ENCODE results near the gene KY.

KY gene

GRCh38 chr3:134646086-134646485 is 4.7 kb downstream of the KY start:
- H3K4me1 ChIP-seq (ENCODE audit: control insufficient read depth in 1 of 2, insufficient read depth in 2 of 2, low read length in 2 of 2): peaks cover 6 to 9% of the 10 kb centered on the region in 2 donors
- no peak overlapping the region for H3K9ac ChIP-seq (ENCODE audit: low read depth in 1 of 2, low read length in 2 of 2)
- no peaks in the 10 kb centered on the region for H3K36me3 ChIP-seq (ENCODE audit: control insufficient read depth in 1 of 2, insufficient read depth in 2 of 2, low read length in 2 of 2)
- H3K27me3 ChIP-seq (ENCODE audit: control insufficient read depth in 1 of 2, insufficient read depth in 2 of 2, low read length in 2 of 2): peaks cover 0 to 3% of the 10 kb centered on the region in 2 donors
- H3K9me3 ChIP-seq (ENCODE audit: control insufficient read depth in 1 of 2, low read length in 2 of 2): no peaks in the 10 kb centered on the region
- H3K4me3 ChIP-seq (ENCODE audit: low read depth in 1 of 2, low read length in 2 of 2): no peak overlapping the region
- H3K27ac ChIP-seq (ENCODE audit: low read depth, low read length): no peak overlapping the region

GRCh38 chr3:134645515-134645914 is 5.3 kb downstream of the KY start:
- Histone ChIP-seq H3K36me3 (ENCODE audit: control insufficient read depth in 1 of 2, insufficient read depth in 2 of 2, low read length in 2 of 2) (no peaks in the 10 kb centered on the region), H3K27me3 (ENCODE audit: control insufficient read depth in 1 of 2, insufficient read depth in 2 of 2, low read length in 2 of 2) (peaks cover 0 to 3% of the 10 kb centered on the region in 2 donors), H3K4me3 (ENCODE audit: low read depth in 1 of 2, low read length in 2 of 2) (no peak overlapping the region), H3K9me3 (ENCODE audit: control insufficient read depth in 1 of 2, low read length in 2 of 2) (no peaks in the 10 kb centered on the region), H3K4me1 (ENCODE audit: control insufficient read depth in 1 of 2, insufficient read depth in 2 of 2, low read length in 2 of 2) (peaks cover 6% of the 10 kb centered on the region in 2 donors), H3K9ac (ENCODE audit: low read depth in 1 of 2, low read length in 2 of 2) (no peak overlapping the region), H3K27ac (ENCODE audit: low read depth, low read length) (no peak overlapping the region)

- no peak overlapping the region for H3K27ac ChIP-seq (ENCODE audit: low read depth, low read length)
- no peak overlapping the region for H3K4me3 ChIP-seq (ENCODE audit: low read depth in 1 of 2, low read length in 2 of 2)
- no peaks in the 10 kb centered on the region for H3K36me3 ChIP-seq (ENCODE audit: control insufficient read depth in 1 of 2, insufficient read depth in 2 of 2, low read length in 2 of 2)
- no peaks in the 10 kb centered on the region for H3K27me3 ChIP-seq (ENCODE audit: control insufficient read depth in 1 of 2, insufficient read depth in 2 of 2, low read length in 2 of 2)
- no peak overlapping the region for H3K9ac ChIP-seq (ENCODE audit: low read depth in 1 of 2, low read length in 2 of 2)
- no peaks in the 10 kb centered on the region for H3K9me3 ChIP-seq (ENCODE audit: control insufficient read depth in 1 of 2, low read length in 2 of 2)
- H3K4me1 ChIP-seq (ENCODE audit: control insufficient read depth in 1 of 2, insufficient read depth in 2 of 2, low read length in 2 of 2): peaks cover 6% of the 10 kb centered on the region in 2 donors
These were observed 5.9 kb downstream of the KY start for GRCh38 chr3:134644731-134645514.

- H3K9ac ChIP-seq (ENCODE audit: low read depth in 1 of 2, low read length in 2 of 2): no peak overlapping the region
- peaks cover 6% of the 10 kb centered on the region in 2 donors for H3K4me1 ChIP-seq (ENCODE audit: control insufficient read depth in 1 of 2, insufficient read depth in 2 of 2, low read length in 2 of 2)
- H3K27ac ChIP-seq (ENCODE audit: low read depth, low read length): no peak overlapping the region
- H3K36me3 ChIP-seq (ENCODE audit: control insufficient read depth in 1 of 2, insufficient read depth in 2 of 2, low read length in 2 of 2): no peaks in the 10 kb centered on the region
- H3K9me3 ChIP-seq (ENCODE audit: control insufficient read depth in 1 of 2, low read length in 2 of 2): no peaks in the 10 kb centered on the region
- no peaks in the 10 kb centered on the region for H3K27me3 ChIP-seq (ENCODE audit: control insufficient read depth in 1 of 2, insufficient read depth in 2 of 2, low read length in 2 of 2)
- no peak overlapping the region for H3K4me3 ChIP-seq (ENCODE audit: low read depth in 1 of 2, low read length in 2 of 2)
These were observed 7.6 kb downstream of the KY start for GRCh38 chr3:134643150-134643675.

- Histone ChIP-seq H3K36me3 (ENCODE audit: control insufficient read depth in 1 of 2, insufficient read depth in 2 of 2, low read length in 2 of 2) (no peaks in the 10 kb centered on the region), H3K27ac (ENCODE audit: low read depth, low read length) (no peak overlapping the region), H3K9ac (ENCODE audit: low read depth in 1 of 2, low read length in 2 of 2) (no peak overlapping the region), H3K27me3 (ENCODE audit: control insufficient read depth in 1 of 2, insufficient read depth in 2 of 2, low read length in 2 of 2) (no peaks in the 10 kb centered on the region), H3K4me1 (ENCODE audit: control insufficient read depth in 1 of 2, insufficient read depth in 2 of 2, low read length in 2 of 2) (peaks cover 6% of the 10 kb centered on the region in 2 donors), H3K4me3 (ENCODE audit: low read depth in 1 of 2, low read length in 2 of 2) (no peak overlapping the region), H3K9me3 (ENCODE audit: control insufficient read depth in 1 of 2, low read length in 2 of 2) (no peaks in the 10 kb centered on the region)
These were observed 8.2 kb downstream of the KY start for GRCh38 chr3:134642445-134643149.

- H3K4me1 ChIP-seq (ENCODE audit: control insufficient read depth in 1 of 2, insufficient read depth in 2 of 2, low read length in 2 of 2): peaks cover 6% of the 10 kb centered on the region in 2 donors
These were observed 9.0 kb downstream of the KY start for GRCh38 chr3:134641671-134642300.

GRCh38 chr3:134640872-134641470 is 9.9 kb downstream of the KY start:
- H3K9ac ChIP-seq (ENCODE audit: low read depth in 1 of 2, low read length in 2 of 2): no peak overlapping the region
- H3K4me3 ChIP-seq (ENCODE audit: low read depth in 1 of 2, low read length in 2 of 2): no peak overlapping the region
- no peaks in the 10 kb centered on the region for H3K27me3 ChIP-seq (ENCODE audit: control insufficient read depth in 1 of 2, insufficient read depth in 2 of 2, low read length in 2 of 2)
- no peaks in the 10 kb centered on the region for H3K9me3 ChIP-seq (ENCODE audit: control insufficient read depth in 1 of 2, low read length in 2 of 2)
- peaks cover 6% of the 10 kb centered on the region in 2 donors for H3K4me1 ChIP-seq (ENCODE audit: control insufficient read depth in 1 of 2, insufficient read depth in 2 of 2, low read length in 2 of 2)
- no peak overlapping the region for H3K27ac ChIP-seq (ENCODE audit: low read depth, low read length)
- no peaks in the 10 kb centered on the region for H3K36me3 ChIP-seq (ENCODE audit: control insufficient read depth in 1 of 2, insufficient read depth in 2 of 2, low read length in 2 of 2)

More at GRCh38 chr3:134641671-134642300, 9.0 kb downstream of the KY start:
- Histone ChIP-seq H3K36me3 (ENCODE audit: control insufficient read depth in 1 of 2, insufficient read depth in 2 of 2, low read length in 2 of 2) (no peaks in the 10 kb centered on the region), H3K4me3 (ENCODE audit: low read depth in 1 of 2, low read length in 2 of 2) (no peak overlapping the region), H3K27ac (ENCODE audit: low read depth, low read length) (no peak overlapping the region), H3K9me3 (ENCODE audit: control insufficient read depth in 1 of 2, low read length in 2 of 2) (no peaks in the 10 kb centered on the region), H3K9ac (ENCODE audit: low read depth in 1 of 2, low read length in 2 of 2) (no peak overlapping the region), H3K27me3 (ENCODE audit: control insufficient read depth in 1 of 2, insufficient read depth in 2 of 2, low read length in 2 of 2) (no peaks in the 10 kb centered on the region)

GRCh38 chr3:134640378-134640777 is 10.4 kb downstream of the KY start:
- no peaks in the 10 kb centered on the region for H3K36me3 ChIP-seq (ENCODE audit: control insufficient read depth in 1 of 2, insufficient read depth in 2 of 2, low read length in 2 of 2)
- H3K4me1 ChIP-seq (ENCODE audit: control insufficient read depth in 1 of 2, insufficient read depth in 2 of 2, low read length in 2 of 2): peaks cover 6% of the 10 kb centered on the region in 2 donors
- H3K27me3 ChIP-seq (ENCODE audit: control insufficient read depth in 1 of 2, insufficient read depth in 2 of 2, low read length in 2 of 2): no peaks in the 10 kb centered on the region
- H3K9me3 ChIP-seq (ENCODE audit: control insufficient read depth in 1 of 2, low read length in 2 of 2): no peaks in the 10 kb centered on the region
- H3K4me3 ChIP-seq (ENCODE audit: low read depth in 1 of 2, low read length in 2 of 2): no peak overlapping the region
- no peak overlapping the region for H3K9ac ChIP-seq (ENCODE audit: low read depth in 1 of 2, low read length in 2 of 2)
- H3K27ac ChIP-seq (ENCODE audit: low read depth, low read length): no peak overlapping the region

GRCh38 chr3:134638385-134639030 is 12.3 kb downstream of the KY start:
- H3K4me3 ChIP-seq (ENCODE audit: low read depth in 1 of 2, low read length in 2 of 2): no peak overlapping the region
- no peaks in the 10 kb centered on the region for H3K27me3 ChIP-seq (ENCODE audit: control insufficient read depth in 1 of 2, insufficient read depth in 2 of 2, low read length in 2 of 2)
- H3K9me3 ChIP-seq (ENCODE audit: control insufficient read depth in 1 of 2, low read length in 2 of 2): no peaks in the 10 kb centered on the region
- no peaks in the 10 kb centered on the region for H3K4me1 ChIP-seq (ENCODE audit: control insufficient read depth in 1 of 2, insufficient read depth in 2 of 2, low read length in 2 of 2)
- H3K27ac ChIP-seq (ENCODE audit: low read depth, low read length): no peak overlapping the region
- H3K9ac ChIP-seq (ENCODE audit: low read depth in 1 of 2, low read length in 2 of 2): no peak overlapping the region
- no peaks in the 10 kb centered on the region for H3K36me3 ChIP-seq (ENCODE audit: control insufficient read depth in 1 of 2, insufficient read depth in 2 of 2, low read length in 2 of 2)
